SK-N-SH treated with all-trans-retinoic acid at 6 μM for 48 hours (cell line): ENCODE results near the gene CEP170.
"Not testable (repeated sequence)": the region's sequence is repeated elsewhere in the genome, so short reads cannot be mapped to it uniquely, and the experiment has no call there.

Source experiments
- ATAC-seq: fragments of 200-7000 bp; cut with Tn5 transposase; 3 replicates; pipeline ENCODE4 v1.9.1; 2020; ENCODE audit warnings: mild to moderate bottlenecking, moderate library complexity

CEP170 gene

DNA sequence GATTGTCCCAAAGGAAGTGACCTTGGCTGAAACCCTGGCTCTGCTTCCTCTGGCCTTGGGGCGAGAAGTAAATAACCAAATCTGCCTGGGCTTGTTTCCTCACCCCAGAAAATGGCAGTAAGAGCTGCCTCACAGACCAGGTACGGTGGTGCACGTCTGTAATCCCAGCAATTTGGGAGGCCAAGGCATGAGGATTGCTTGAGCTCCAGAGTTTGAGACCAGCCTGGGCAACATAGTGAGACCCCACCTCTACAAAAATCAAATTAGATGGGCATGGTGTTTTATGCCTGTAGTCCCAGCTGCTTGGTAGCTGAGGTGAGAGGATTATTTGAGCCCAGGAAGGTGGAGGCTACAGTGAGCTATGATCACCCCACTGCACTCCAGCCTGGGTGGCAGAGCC, 140.3 kb downstream of the CEP170 start:
- ATAC-seq, result not testable (repeated sequence)

DNA sequence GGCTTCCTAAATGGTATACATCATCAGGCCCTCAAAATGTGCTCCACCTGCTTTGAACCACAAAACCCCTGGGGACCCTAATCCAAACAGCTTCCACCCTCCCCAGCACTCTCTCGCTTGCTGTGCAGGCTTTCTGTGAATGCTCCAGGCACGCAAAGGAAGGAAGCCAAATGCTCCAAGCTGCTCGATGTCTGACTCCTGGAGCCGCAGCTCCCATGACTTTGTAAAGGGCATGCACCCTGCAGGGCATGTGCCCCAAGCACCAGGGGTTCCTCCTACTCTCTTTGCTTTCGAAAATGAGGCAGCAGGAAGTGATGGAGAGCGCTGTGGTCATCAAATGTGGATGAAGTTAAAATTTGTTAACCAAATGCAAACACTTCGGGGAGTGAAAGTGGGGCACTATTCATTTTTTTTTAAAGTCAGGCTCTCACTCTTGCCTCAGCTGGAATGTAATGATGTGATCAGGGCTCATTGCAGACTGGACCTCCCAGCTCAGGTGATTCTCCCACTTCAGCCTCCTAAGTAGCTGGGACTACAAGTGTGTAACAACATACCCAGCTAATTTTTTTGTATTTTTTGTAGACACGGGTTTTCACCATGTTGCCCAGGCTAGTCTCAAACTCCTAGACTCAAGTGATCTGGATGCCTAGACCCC, 140.9 kb downstream of the CEP170 start:
- not testable (repeated sequence) for ATAC-seq

DNA sequence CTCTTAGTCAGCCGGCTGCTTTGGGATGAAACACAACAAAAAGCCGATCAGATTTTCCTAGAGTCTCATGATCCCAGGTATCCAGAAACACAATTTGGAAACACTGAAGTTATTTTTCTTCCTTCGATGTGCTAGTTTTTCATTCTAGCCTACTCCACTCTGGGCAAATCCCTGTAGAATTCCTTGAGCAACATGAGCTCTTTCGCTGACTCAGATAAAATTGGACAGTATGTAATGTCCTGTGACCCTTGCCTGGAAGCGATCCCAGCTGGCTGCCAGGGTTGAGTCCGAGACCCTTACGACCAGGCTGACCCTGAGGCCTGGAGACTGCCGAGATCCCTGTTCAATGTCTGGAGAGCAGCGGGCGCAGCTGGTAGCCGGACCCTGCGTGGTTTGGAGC, 147.9 kb downstream of the CEP170 start:
- ATAC-seq, result not testable (repeated sequence)

DNA sequence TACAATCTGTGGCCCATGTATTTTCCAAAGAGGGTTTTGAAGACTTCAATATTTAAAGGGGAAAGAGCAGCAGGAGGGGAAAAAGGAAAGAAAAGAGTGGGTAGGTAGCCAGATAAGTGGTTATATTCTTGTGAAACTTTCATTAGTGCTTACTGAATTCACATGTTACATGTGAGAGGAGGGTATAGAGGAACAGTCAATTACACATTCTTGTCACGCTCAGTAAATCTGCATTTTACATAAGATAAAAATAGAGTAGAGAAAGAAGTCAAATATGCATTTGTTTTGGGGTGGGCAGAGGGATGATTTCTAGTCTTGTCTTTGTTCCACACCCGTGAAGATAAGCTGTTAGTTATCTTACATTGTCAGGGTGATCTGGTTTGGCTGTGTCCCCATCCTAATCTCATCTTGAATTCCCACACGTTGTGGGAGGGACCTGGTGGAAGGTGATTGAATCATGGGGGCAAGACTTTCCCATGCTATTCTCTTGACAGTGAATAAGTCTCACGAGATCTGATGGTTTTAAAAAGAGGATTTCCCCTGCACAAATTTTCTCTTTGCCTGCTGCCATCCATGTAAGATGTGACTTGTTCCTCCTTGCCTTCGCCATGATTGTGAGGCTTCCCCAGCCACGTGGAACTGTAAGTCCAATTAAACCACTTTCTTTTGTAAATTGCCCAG, 149.3 kb downstream of the CEP170 start:
- ATAC-seq, result not testable (repeated sequence)

DNA sequence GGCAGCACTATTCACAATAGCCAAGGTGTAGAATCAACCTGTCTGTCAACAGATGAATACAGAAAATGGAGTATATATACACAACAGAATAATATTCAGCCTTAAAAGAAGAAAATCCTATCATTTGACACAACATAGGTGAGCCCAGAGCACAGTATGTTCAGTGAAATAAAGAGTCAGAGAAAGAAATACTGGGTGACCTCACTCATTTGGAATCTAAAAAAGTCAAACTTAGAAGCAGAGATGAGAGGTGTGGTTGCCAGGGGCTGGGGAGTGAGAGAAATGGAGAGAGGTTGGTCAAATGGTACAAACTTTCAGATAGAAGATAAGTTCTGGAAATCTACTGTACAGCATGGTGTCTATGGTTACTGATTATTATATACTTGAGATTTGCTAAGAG, 150.0 kb downstream of the CEP170 start:
- ATAC-seq, result not testable (repeated sequence)

DNA sequence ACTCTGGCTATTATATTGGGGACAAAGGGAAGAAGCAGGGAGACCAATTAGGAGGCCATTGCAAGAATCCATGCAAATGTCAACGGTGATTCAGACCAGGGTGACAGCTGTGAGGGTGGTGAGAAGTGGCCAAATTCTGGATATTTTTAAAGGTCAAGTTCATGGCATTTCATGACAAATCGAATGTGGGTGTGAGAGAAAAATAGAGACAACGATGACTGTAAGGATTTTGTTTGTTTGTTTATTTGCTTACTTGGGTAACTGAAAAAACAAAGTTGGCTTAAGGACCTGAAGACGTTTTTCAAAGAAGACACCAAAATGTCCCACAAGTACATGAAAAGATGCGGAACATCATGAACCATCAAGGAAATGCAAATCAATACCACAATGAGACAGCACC, 150.6 kb downstream of the CEP170 start:
- ATAC-seq, result not testable (repeated sequence)

DNA sequence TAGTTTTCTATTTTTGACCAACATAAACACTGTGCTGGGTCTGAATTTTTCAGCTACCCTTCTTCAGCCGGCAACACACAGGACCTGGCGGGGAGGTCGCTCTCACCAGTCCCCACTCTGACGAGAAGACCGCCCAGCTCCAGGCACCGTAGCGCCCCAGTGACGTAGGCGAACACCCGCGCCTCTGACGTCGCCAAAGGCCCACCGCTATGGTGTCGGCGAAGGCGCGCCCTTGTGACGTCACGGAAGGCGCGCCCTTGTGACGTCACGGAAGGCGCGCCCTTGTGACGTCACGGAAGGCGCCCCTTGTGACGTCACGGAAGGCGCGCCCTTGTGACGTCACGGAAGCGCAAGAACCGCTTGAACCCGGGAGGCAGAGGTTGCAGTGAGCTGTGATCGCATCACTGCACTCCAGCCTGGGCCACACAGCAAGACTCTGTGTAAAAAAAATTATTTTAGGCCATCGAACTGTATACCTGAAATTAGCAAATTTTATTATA, 153.5 kb downstream of the CEP170 start:
- not testable (repeated sequence) for ATAC-seq

DNA sequence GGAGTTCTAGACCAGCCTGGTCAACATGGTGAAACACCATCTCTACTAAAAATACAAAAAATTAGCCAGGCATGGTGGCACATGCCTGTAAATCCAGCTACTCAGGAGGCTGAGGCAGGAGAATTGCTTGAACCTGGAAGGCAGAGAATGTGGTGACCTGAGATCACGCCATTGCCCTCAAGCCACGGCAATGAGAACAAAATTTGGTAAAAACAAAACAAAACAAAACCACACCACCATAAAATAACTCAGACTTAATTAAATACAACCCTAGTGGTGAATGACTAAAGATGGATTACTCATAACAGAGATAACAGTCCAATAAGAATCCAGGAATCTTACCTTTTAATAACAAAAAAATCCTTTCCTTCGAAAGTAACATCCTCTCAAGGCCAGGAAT, 167.7 kb downstream of the CEP170 start:
- ATAC-seq, result not testable (repeated sequence)
